ENCODE results near the gene SCGB2A2.

Gene SCGB2A2

GRCh38 chr11:62267050-62267449, 2.9 kb upstream of the SCGB2A2 start:
- H4K12ac ChIP-seq (ENCODE audit: low read depth, low read length) = no peak overlapping the region
- no CpG with 5 or more reads among the region's 1 CpG for WGBS (ENCODE audit: extremely low coverage, insufficient coverage, insufficient read length)

GRCh38 chr11:62267576-62267975, 2.4 kb upstream of the SCGB2A2 start:
- Histone ChIP-seq H2BK5ac (ENCODE audit: low read depth, low read length, poor library complexity) (no peak overlapping the region), H3K4me3 (ENCODE audit: low read depth, low read length) (no peak overlapping the region), H3K18ac (ENCODE audit: low read length) (no peak overlapping the region), H4K8ac (ENCODE audit: low read depth, low read length) (no peak overlapping the region), H3K79me1 (ENCODE audit: low read length) (no peaks in the 10 kb centered on the region), H3K79me2 (ENCODE audit: control insufficient read depth, insufficient read depth, low read length, poor library complexity) (no peaks in the 10 kb centered on the region), H4K91ac (ENCODE audit: low read depth, low read length) (no peak overlapping the region), H3K36me3 (ENCODE audit: control insufficient read depth in 1 of 2, insufficient read depth in 2 of 2, low read length in 2 of 2) (no peaks in the 10 kb centered on the region), H3K4me1 (ENCODE audit: control insufficient read depth in 1 of 2, insufficient read depth in 2 of 2, low read length in 2 of 2) (no peaks in the 10 kb centered on the region), H2BK120ac (ENCODE audit: insufficient read depth, low read length, poor library complexity) (no peak overlapping the region), H3K27ac (ENCODE audit: low read depth, low read length) (no peak overlapping the region), H2AK5ac (ENCODE audit: low read length) (no peak overlapping the region), H2BK12ac (ENCODE audit: low read length) (no peak overlapping the region), H3K4ac (ENCODE audit: low read depth, low read length) (no peak overlapping the region), H3K23ac (ENCODE audit: low read length) (no peak overlapping the region), H3K4me2 (ENCODE audit: low read length) (no peak overlapping the region), H4K12ac (ENCODE audit: low read depth, low read length) (no peak overlapping the region), H3K9ac (ENCODE audit: low read length) (no peak overlapping the region), H2AFZ (ENCODE audit: insufficient read depth, low read length, poor library complexity) (no peak overlapping the region), H3K9me3 (ENCODE audit: insufficient read depth, low read depth, low read length) (no peaks in the 10 kb centered on the region), H3K14ac (ENCODE audit: low read length) (no peak overlapping the region), H3K27me3 (ENCODE audit: insufficient read depth, low read length) (no peaks in the 10 kb centered on the region)
- WGBS (ENCODE audit: extremely low coverage, insufficient coverage, insufficient read length) = no CpG with 5 or more reads among the region's 3 CpGs
- no peak for DNase-seq

More at GRCh38 chr11:62267050-62267449, 2.9 kb upstream of the SCGB2A2 start:
- no peak overlapping the region for H3K27ac ChIP-seq (ENCODE audit: low read depth, low read length)
- H4K91ac ChIP-seq (ENCODE audit: low read depth, low read length) = no peak overlapping the region
- no peak overlapping the region for H3K18ac ChIP-seq (ENCODE audit: low read length)
- H3K4ac ChIP-seq (ENCODE audit: low read depth, low read length) = no peak overlapping the region
- no peak overlapping the region for H2BK120ac ChIP-seq (ENCODE audit: insufficient read depth, low read length, poor library complexity)
- no peaks in the 10 kb centered on the region for H3K4me1 ChIP-seq (ENCODE audit: control insufficient read depth in 1 of 2, insufficient read depth in 2 of 2, low read length in 2 of 2)
- H2BK5ac ChIP-seq (ENCODE audit: low read depth, low read length, poor library complexity) = no peak overlapping the region
- no peaks in the 10 kb centered on the region for H3K79me2 ChIP-seq (ENCODE audit: control insufficient read depth, insufficient read depth, low read length, poor library complexity)
- no peak overlapping the region for H3K23ac ChIP-seq (ENCODE audit: low read length)
- no peak overlapping the region for H2AFZ ChIP-seq (ENCODE audit: insufficient read depth, low read length, poor library complexity)
- no peak for DNase-seq
- no peak overlapping the region for H2AK5ac ChIP-seq (ENCODE audit: low read length)
- H3K14ac ChIP-seq (ENCODE audit: low read length) = no peak overlapping the region
- no peak overlapping the region for H3K4me3 ChIP-seq (ENCODE audit: low read depth, low read length)
- H3K9me3 ChIP-seq (ENCODE audit: insufficient read depth, low read depth, low read length) = no peaks in the 10 kb centered on the region
- no peak overlapping the region for H3K9ac ChIP-seq (ENCODE audit: low read length)
- H3K36me3 ChIP-seq (ENCODE audit: control insufficient read depth in 1 of 2, insufficient read depth in 2 of 2, low read length in 2 of 2) = no peaks in the 10 kb centered on the region
- no peaks in the 10 kb centered on the region for H3K79me1 ChIP-seq (ENCODE audit: low read length)
- no peaks in the 10 kb centered on the region for H3K27me3 ChIP-seq (ENCODE audit: insufficient read depth, low read length)
- no peak overlapping the region for H3K4me2 ChIP-seq (ENCODE audit: low read length)
- no peak overlapping the region for H2BK12ac ChIP-seq (ENCODE audit: low read length)
- no peak overlapping the region for H4K8ac ChIP-seq (ENCODE audit: low read depth, low read length)

DNA sequence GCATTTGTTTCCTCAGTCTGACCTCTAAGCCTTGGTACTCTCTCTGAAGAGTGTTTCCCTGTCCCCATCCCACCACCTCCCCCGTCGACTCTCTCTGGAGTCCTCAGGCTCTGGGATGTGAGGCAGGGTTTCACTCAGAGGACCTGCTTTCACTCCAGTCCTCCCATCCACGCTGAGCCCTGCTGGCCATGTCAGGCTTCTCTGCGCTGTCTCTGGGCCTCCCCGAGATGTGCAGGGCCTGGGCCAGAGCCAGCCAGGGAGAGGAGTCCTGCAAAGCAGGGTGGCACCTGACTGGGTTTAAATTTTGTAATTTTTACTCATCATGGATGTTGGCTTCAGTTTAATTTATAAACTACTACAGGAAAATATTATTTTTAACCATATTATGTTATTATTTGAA, 3.3 kb downstream of the SCGB2A2 start:
- Histone ChIP-seq H4K8ac (ENCODE audit: low read depth, low read length) (no peak overlapping the region), H2BK5ac (ENCODE audit: low read depth, low read length, poor library complexity) (no peak overlapping the region), H3K4me3 (ENCODE audit: low read depth, low read length) (no peak overlapping the region), H3K4me2 (ENCODE audit: low read length) (no peak overlapping the region), H3K27ac (ENCODE audit: low read depth, low read length) (no peak overlapping the region), H2AK5ac (ENCODE audit: low read length) (no peak overlapping the region), H3K18ac (ENCODE audit: low read length) (no peak overlapping the region), H3K36me3 (ENCODE audit: control insufficient read depth in 1 of 2, insufficient read depth in 2 of 2, low read length in 2 of 2) (no peaks in the 10 kb centered on the region), H3K14ac (ENCODE audit: low read length) (no peak overlapping the region), H4K91ac (ENCODE audit: low read depth, low read length) (no peak overlapping the region), H2BK120ac (ENCODE audit: insufficient read depth, low read length, poor library complexity) (no peak overlapping the region), H4K12ac (ENCODE audit: low read depth, low read length) (no peak overlapping the region), H3K9ac (ENCODE audit: low read length) (no peak overlapping the region), H3K23ac (ENCODE audit: low read length) (no peak overlapping the region), H3K79me2 (ENCODE audit: control insufficient read depth, insufficient read depth, low read length, poor library complexity) (no peaks in the 10 kb centered on the region), H3K79me1 (ENCODE audit: low read length) (no peaks in the 10 kb centered on the region), H2BK12ac (ENCODE audit: low read length) (no peak overlapping the region), H3K9me3 (ENCODE audit: insufficient read depth, low read depth, low read length) (peaks cover 2% of the 10 kb centered on the region), H2AFZ (ENCODE audit: insufficient read depth, low read length, poor library complexity) (no peak overlapping the region), H3K4me1 (ENCODE audit: control insufficient read depth in 1 of 2, insufficient read depth in 2 of 2, low read length in 2 of 2) (no peaks in the 10 kb centered on the region), H3K27me3 (ENCODE audit: insufficient read depth, low read length) (no peaks in the 10 kb centered on the region), H3K4ac (ENCODE audit: low read depth, low read length) (no peak overlapping the region)
- WGBS (ENCODE audit: extremely low coverage, insufficient coverage, insufficient read length) = no CpG with 5 or more reads among the region's 5 CpGs
- DNase-seq = no peak

- no peak overlapping the region for H3K4me2 ChIP-seq (ENCODE audit: low read length)
- H3K18ac ChIP-seq (ENCODE audit: low read length) = no peak overlapping the region
- no peak for DNase-seq
- no peak overlapping the region for H2AK5ac ChIP-seq (ENCODE audit: low read length)
- no peak overlapping the region for H3K23ac ChIP-seq (ENCODE audit: low read length)
- H3K79me2 ChIP-seq (ENCODE audit: control insufficient read depth, insufficient read depth, low read length, poor library complexity) = no peaks in the 10 kb centered on the region
- no peaks in the 10 kb centered on the region for H3K27me3 ChIP-seq (ENCODE audit: insufficient read depth, low read length)
- H3K79me1 ChIP-seq (ENCODE audit: low read length) = no peaks in the 10 kb centered on the region
- no peak overlapping the region for H4K91ac ChIP-seq (ENCODE audit: low read depth, low read length)
- no peak overlapping the region for H4K8ac ChIP-seq (ENCODE audit: low read depth, low read length)
- no peak overlapping the region for H2BK120ac ChIP-seq (ENCODE audit: insufficient read depth, low read length, poor library complexity)
- H3K4me1 ChIP-seq (ENCODE audit: control insufficient read depth in 1 of 2, insufficient read depth in 2 of 2, low read length in 2 of 2) = no peaks in the 10 kb centered on the region
- no peak overlapping the region for H4K12ac ChIP-seq (ENCODE audit: low read depth, low read length)
- no CpG with 5 or more reads among the region's 7 CpGs for WGBS (ENCODE audit: extremely low coverage, insufficient coverage, insufficient read length)
- H2AFZ ChIP-seq (ENCODE audit: insufficient read depth, low read length, poor library complexity) = no peak overlapping the region
- no peak overlapping the region for H3K27ac ChIP-seq (ENCODE audit: low read depth, low read length)
- H3K9me3 ChIP-seq (ENCODE audit: insufficient read depth, low read depth, low read length) = peaks cover 2% of the 10 kb centered on the region
- H3K36me3 ChIP-seq (ENCODE audit: control insufficient read depth in 1 of 2, insufficient read depth in 2 of 2, low read length in 2 of 2) = no peaks in the 10 kb centered on the region
- no peak overlapping the region for H3K4ac ChIP-seq (ENCODE audit: low read depth, low read length)
- H3K4me3 ChIP-seq (ENCODE audit: low read depth, low read length) = no peak overlapping the region
- H3K14ac ChIP-seq (ENCODE audit: low read length) = no peak overlapping the region
- H3K9ac ChIP-seq (ENCODE audit: low read length) = no peak overlapping the region
- H2BK12ac ChIP-seq (ENCODE audit: low read length) = no peak overlapping the region
- no peak overlapping the region for H2BK5ac ChIP-seq (ENCODE audit: low read depth, low read length, poor library complexity)
Measured at GRCh38 chr11:62273789-62274275, 3.9 kb downstream of the SCGB2A2 start.

Measured in trophoblast cell (in vitro differentiated cells and primary cell).